ENCODE data around the gene SLC2A13. TPM values are rescaled to one million over a fixed set of nuclear protein-coding genes. Genes with fewer than 3 reads are reported as not detected.
"Not testable (repeated sequence)": the region's sequence is repeated elsewhere in the genome, so short reads cannot be mapped to it uniquely, and the experiment has no call there.

The SLC2A13 gene
- total RNA-seq, 1 donor from 2014 or later: 2.2 TPM

DNA sequence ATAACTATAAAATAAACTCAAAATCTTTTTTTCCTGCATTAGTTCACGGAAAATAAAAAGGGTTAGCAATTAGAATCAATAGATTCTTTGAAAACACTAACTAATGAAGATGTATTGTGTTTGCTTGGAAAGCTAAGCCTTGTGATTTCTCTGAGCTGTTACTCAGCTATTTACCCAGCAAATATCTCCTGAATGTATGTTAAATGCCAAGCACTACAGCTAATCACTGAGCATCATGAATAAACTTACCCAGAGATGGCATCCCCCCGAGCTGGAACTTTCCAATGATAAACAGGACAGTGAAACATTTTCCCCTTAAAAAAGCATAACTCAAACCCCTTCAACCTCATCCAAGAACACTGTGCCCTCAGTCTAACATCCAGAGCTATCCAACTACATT is 71.2 kb downstream of the SLC2A13 start:
- no peak for ATAC-seq

DNA sequence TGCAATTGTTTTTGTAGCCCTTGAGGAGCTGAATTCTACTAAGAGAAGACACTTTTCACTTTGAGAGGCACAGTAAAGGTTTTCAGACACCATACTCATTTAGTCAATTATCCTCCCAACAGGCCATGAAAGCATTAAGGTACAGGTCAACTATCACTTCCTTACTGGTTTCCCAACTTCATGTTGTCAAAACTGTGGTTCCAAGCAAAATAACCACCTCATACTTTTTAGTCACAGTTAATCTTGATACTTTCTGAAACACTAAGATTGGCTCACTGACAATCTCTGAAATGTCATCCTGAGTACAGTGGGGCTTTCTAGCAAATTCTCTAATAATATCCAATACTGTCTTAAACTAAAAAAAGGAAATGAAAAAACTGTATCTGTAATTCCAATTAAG is 71.7 kb downstream of the SLC2A13 start:
- ATAC-seq: no peak

DNA sequence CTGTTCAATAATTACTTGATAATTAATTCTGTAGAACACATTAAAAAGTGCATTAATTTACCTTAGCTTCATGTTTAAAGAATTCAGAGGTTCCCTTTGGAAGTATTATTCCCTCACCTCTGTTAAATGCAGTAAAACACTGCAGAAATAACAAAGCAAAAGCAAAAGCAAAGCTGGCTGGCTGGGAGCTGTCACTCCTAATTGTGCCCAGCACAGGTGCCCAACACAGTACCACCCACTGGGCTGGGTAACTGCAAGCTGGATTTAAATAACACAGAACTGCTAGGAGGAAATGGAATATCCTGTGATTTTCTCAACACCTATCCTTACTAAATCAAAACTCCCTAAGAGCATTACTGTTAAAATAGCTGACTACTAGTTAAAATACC is 72.6 kb downstream of the SLC2A13 start:
- no peak for ATAC-seq

DNA sequence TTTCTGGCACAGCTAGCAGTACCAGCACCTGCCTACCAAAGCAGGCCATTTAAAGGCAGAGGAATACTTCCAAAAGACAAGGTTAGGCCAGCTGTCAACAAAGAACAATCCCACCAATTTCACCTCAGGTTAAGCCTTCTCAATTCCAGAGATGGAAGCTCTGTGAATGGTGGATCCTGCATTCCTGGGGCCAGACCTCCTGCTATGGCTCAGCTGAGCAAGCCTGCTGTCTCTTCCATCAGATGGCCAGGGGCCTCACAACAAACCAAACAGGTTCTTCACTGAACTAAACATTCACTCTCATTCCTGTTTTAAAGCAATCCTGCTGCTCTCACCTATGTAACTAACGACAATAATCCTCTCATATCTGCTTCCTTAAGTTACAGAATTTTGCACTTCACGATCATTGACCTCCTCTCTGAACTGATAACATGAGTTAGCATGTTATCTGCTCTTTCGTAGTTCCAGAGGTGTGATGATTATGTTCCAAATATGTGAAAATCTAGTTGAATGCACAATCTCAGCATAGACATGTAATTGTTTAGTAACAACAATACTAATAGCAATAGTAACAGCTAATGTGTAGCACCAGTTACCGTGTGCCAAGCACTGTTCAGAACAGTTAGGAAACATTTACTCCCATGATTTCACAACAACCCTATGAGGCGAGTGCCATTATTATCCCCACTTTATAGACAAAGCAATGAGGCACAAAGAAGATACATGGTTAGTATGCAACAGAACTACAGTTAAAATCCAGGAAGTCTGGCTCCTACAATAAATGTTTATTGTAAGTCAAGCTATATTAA is 73.2 kb downstream of the SLC2A13 start:
- ATAC-seq: no peak

DNA sequence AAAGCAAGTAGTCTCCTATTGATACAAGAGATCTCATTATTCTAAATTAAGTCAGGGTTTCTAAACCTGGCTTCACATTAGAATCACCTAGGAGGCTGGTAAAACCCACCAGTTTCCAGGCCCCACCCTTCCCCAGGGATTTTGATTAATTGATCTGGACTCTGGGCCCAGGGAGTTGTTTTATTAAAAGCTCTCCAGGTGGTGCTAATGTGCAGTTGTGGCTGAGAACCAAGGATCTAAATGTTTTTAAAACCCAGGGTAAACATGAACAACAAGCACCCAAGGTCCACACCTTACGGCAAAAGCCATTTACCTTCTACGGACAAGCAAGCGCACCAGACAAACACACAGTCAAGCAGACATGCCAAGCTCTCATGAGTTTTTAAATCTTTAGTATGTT is 73.9 kb downstream of the SLC2A13 start:
- ATAC-seq: no peak

DNA sequence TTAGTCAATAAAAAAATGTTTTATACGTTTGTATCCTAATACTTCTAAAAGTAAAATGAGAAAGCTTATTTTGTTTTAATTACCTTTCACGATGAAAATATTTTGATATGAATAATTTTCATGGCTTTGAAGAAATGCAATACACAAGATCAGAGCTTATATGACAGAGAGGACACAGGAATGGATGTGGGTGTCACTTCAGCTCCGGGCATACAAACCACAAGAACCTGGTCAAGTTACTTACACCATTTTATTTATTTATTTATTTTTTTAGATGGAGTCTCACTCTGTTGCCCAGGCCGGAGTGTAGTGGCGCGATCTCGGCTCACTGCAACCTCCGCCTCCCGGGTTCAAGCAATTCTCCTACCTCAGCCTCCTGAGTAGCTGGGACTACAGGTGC is 74.9 kb downstream of the SLC2A13 start:
- ATAC-seq: not testable (repeated sequence)

DNA sequence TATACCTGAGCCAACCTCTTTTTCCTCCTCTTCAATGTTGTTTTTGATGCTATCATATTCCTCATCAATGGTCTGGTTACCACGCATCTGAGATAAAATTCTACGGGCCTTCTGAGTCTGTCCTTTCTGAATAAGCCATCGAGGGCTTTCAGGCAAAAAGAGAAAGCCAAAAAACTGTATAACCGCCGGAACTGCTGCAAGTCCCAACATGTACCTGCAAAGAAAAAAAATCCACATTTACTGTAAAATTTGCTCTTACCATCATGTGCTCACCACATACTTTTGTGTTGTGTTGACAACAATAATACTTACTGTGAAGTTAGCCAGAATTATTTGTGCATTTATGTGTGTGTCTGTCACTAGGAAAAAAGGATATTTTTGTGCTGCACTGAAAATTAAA is 77.6 kb downstream of the SLC2A13 start:
- no peak for ATAC-seq

DNA sequence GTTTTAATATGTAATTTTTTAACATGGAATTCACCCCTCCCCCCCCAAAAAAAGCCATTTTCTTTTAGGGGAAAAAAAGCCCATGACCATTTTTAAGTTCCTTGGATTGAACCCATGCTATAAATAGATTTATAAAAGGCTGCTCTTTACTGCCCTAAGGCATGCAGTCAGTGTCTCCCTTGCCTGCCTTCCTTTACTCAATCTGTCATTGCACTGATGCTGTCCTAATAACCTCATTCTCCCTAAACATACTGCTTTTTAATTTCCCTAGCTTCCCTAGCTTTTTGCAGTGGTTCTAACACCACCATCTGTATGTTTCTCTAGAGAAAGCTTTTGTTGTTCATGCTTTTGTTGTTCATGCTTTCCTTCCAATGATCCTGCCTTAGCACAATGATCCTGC is 83.0 kb downstream of the SLC2A13 start:
- no peak for ATAC-seq

DNA sequence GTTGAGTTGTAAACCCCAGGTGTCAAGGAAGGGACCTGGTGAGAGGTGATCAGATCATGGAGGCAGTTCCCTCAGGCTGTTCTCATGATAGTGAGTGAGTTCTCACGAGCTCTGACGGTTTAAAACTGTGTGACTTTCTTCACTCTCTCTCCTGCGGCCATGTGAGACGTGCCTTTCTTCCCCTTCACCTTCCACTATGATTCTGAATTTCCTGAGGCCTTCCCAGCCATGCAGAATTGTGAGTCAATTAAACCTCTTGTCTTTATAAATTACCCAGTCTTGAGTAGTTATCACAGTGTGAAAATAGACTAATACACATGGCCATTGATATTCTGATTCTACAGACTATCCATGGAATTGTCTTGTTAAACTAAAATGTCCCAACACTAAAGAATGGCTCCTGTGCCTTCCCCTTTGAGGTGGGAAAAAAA is 85.6 kb downstream of the SLC2A13 start:
- ATAC-seq: no peak

DNA sequence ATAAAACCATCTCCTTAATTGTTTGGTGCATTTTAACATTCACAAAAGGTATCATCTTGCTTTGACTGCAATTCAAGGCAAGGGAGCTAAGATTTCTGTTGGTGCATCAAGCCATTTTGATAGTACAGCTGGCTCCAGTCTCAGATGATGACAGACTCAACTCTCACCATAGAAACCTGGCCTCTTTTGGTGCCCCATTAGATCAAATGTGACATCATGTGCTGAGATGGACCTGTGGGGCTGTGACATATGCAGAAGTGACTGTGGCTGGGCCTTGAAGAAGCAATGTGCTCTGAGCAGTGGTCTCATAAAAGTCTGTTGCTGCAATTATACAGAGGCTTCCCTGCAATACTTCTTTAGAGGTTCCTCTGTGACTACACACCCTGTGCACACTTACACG is 88.4 kb downstream of the SLC2A13 start:
- no peak for ATAC-seq

DNA sequence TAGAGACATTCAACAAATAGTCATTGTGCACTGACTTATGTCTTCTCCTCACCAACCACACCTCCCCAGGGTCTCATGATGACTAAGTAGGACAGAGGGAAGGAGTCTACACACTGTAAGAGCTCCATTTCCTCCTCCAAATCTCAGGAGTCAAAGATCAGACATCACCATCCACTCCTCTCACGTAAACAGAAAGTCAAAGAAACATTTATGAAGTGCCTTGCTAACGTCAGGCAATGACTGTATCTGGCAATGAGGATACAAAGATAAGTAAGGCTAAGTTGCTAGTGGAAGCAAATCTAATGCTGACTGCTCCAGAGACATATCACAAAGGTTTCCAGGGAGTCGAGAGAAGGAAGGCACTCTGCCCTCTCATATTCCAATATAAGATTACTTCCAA is 88.9 kb downstream of the SLC2A13 start:
- no peak for ATAC-seq

DNA sequence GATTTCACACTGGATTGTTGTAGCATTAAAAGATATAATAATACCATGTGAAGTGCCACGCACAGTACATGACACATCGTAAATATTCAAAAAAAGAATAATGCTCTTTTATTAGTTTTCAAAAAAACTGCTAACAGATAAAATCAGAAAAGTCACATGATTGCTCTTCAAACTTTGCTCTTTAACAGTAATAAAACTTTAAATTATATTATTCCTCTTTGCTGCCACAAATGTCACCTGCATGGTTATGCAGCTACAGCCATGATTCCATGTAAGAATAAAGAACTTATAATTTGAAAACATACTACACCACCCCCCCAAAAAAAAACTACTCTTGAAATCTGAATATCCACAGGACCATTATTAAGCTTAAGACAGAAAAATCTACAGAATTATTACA is 90.0 kb downstream of the SLC2A13 start:
- ATAC-seq: no peak

DNA sequence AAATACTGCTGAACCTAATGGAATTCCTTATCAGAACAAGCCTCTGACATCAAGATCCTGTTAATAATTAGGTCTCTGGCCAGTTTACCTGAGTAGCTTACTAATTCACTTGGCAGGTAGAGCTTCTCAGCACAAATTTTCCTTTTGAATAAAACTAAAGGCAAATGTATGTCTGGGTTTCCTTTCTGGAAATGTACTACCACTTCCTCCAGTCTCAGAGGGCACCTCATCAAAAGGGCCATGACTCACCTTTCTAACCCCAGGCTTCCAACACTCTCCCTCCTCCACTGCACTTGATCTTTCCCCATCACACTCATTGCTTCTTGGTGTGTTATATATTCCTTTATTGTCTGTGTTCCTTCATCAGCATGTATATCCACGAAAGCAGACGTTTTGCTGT is 90.5 kb downstream of the SLC2A13 start:
- ATAC-seq: no peak

DNA sequence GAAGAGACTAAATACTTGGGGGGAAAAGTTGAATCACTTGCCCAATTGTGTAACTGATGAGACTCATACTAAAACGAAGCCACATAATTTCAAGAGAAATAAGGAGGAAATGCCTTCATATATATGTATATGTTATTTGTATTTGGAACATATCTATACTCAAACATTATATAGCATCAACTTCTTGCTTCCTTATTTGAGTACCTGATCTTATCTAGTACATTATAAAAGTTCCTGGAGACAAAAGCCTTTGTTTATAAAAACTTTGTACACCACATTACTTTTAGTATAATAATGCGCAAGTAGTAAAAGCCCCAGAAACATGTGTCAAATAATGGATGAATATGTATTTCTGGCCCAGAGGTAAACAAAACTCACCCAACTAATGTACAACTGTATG is 92.0 kb downstream of the SLC2A13 start:
- ATAC-seq: no peak

DNA sequence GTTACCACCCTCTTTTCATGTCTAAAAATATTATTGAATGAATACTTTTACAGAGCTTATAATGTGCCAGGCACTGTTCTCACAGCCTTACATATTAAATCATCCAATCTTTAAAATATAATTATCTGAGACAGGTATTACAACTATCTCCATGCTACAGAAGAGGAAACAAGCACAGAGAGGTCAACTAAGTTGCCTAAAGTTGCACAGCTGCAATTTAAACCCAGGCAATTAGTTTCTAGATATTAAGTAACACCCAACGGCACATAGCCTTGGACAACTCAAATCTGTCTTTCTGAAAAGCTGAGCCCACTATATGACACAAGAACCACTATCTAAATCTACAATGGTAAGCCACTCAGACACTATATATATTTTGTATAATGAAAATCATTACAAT is 92.6 kb downstream of the SLC2A13 start:
- ATAC-seq: no peak

DNA sequence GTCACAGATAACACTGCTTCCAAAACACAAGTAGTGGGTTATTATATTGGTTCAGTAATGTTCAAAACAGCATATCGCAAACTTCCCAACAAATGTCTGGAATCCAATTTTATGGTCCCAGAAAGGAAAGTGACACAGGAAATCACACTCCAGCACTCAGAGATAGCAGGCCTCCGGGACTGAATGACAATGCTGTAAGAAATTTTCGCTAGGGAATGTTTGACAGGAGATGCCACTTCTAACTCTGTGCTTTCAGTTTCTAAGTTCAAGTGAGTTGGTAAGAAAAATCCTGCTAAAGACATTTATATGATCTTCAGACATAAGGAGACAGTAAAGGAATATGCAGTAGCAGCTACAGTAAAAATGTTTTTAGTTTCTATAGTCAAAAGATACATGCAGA is 93.2 kb downstream of the SLC2A13 start:
- ATAC-seq: no peak

DNA sequence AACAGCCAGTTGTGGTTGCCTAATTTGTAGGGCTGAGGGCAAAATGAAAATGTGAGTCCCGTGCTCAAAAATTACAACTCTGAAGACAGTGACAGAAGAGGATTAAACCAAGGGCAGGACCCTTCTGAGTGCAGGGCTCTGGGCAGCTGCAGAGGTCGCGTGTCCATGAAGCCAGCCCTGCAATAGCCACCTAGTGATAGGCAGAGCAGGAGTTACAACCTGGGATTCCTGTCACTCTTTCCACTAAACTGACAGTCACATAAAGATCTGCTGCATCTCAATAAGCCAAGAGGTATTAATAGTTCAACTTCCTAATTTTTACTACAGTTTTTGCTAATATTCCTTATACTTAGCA is 94.1 kb downstream of the SLC2A13 start:
- no peak for ATAC-seq

DNA sequence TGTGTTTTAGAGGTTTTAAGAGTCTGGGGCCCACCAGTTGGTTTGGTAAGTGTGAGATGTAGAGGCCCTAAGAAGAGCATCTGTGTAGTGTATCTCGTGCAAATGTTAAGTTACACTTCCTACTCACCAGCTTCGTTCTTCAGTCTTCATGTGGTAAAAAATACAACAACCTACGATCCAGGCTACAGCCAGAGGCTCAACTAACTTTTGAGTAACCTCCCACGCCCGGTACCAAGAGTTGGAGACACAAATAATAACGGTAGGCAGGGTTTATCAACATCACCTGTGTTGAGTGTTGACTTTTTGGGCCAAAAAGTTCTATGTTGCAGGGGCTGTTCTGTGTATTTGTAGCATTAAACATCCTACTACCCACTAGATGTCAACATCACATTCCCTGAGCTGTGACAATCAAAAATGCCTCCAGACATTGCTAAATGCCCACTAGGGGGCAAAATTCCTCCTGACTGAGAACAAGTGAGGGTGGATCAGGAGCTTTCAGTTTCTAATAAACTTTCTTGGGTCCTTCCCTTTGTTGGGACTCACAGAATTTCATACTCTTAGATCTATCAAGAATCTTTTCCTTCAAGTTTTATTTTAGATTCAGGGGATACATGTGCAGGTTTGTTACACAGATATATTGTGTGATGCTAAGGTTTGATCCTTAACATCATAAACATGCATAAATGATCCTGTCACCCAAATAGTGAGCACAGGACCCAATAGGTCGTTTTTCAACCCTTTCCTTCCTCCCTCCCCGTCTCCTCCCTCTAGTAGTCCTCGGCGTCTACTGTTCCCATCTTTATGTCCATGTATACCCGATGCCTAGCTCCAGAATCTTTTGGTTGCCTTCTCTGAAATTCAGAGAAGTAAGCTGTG is 94.7 kb downstream of the SLC2A13 start:
- ATAC-seq: peak; percentile 65

DNA sequence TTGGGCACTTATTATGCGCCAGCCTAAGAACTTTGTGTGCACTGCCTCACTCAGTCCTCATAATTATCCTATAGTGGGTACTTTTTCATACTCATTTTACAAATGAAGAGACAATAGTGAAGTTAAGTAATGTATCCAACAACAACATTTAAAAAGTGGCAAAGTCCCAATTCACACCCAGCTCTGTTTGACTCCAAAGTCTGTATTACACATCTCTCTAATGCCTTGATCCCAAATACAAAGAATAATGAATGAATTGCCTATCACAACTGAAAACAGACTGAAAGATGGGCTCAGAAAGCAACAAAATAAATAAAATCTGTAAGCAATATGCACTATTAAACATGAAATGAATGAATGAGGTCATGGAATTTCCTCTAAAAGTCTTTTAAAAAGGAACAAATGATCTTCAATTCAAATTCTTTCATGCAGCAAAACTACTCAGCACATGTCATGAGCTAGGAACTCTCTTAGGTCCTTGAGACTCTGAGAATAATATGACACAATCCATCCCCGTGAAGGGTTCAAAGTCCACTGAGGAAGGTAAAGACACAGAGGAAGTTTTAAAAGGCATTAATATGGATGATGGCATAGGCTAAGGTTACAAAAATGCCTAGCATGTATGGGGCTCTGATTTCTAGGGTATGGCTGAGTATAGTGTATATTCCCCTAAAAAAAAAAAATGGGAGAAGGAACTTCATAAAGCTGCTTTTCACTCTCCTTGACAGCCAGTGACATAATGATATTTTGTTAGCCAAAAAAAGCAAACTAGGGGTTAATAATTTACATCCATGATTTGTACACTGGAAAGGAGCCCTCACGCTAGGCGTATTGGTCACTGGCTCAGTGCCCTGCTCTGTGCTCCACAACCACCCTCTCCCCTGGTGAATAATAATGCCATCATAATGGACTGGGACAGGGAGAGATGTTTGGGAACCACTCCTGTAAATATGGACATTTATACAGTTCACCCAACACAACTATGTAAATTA is 103.4 kb downstream of the SLC2A13 start:
- no peak for ATAC-seq

DNA sequence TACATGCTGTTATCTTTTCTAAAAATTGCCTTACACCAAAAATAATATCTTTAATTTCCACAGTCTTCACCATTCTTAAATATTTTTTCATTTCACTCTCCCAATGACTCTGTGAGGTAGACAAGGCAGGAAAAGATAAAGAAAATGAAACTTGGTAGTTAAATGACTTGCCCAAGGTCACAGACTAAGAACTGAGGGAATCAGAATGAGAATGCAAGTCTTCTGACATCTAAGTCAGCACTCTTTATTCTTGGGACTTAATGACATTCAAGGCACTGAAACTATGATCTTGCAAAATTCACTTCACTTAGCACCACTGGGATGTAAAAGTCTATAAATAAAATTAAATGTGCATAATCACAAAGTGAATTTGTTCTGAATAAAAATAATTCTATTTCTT is 104.5 kb downstream of the SLC2A13 start:
- ATAC-seq: no peak

DNA sequence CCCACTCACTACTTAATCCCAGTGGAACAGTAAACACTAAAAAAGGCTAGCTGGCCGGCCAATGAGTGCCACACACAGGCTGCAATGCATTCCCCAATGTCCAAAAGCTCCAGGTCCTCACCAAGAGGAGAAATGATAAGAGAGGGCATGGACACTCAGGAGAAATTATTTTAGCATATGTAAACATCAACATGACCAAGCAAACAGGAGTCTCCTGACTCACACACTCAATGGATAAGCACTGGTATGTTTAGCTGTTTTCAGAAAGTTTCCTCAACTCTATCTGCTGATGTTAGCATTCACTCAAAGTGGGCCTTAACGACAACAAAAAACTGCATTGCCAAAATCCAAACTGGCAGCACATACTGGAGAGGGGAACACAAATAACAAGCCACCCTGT is 105.0 kb downstream of the SLC2A13 start:
- ATAC-seq: no peak

DNA sequence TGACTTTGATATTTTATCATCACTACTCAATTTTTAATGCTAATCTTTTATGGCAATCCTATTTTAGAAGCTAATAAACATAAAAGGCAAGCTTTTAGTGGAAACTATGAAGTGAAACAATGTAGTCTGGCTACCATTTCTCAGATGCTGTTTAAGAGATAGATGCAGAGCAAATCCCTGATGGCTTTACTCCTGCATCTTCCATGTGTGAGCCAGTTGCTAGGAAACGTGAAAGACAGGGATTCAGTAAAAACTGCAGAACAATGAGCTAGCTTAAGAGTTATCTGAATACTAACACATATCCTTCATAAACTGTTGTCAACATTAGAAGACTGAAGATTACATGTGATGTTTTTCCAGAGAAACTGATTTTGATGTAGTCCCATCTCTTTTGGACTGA is 112.6 kb downstream of the SLC2A13 start:
- no peak for ATAC-seq
